ENCODE data around the gene LIMS2. TPM values are rescaled to one million over a fixed set of nuclear protein-coding genes. Genes with fewer than 3 reads are reported as not detected.

Gene LIMS2
- total RNA-seq, 1 experiment from 2014 or later: not detected

DNA sequence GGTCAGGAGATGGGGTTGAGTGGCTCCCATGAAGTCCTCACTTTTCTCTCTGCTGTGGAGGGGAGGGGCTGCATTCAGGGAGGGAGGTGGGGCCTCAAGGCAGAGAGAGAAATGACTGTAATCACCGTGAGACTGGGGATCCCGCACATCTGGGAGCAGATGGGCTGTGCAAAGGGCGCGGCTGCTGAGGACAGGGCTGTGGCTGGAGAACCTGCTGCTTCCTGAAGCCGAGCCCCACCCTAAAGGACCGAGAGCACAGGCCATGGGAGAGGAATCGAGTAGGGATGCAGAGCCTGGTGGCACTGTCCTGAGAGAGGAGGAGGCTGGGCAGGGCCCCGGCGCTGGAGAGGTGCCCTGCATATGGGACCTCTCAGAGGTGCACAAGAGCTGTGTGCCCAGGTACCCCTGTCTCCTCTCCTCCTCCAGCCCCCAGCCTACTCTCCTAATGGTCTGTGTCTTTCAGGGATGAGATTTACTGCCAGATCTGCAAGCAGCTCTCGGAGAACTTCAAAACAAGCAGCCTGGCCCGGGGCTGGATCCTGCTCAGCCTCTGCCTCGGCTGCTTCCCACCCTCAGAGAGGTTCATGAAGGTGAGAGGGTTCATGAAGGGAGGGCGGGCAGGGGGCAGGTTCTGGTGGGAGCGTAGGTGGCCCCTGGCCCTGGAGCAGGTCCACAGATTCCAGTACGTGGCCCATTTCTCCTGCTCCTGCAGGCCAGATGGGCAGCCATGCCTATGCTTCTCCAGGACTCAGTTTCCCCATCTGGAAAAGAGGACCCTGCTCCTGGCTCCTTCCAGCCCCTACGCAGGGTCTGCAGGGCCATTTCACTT, 55.2 kb downstream of the LIMS2 start:
- in situ Hi-C loops (cut with HindIII; ENCODE audit: low pct_unique_long_range_greater_than_20kb, low sequenced_read_pairs): no loop called here
- DNase-seq (ENCODE audit: low read depth): no peak

DNA sequence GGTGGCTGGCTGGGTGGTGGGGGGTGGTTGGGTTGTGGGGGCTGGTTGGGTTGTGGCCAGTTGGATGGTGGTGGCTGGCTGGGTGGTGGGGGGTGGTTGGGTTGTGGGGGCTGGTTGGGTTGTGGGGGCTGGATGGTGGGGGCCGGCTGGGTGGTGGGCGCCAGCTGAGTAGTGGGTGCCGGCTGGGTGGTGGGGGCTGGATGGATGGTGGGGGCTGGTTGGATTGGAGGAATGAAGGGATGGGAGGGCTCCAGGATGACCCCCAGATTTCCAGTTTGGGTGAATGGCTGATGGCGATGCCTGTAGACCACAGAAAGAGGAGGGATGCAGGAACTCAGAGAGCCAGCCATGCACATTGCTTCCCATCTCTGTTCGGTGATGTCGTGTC, 56.1 kb downstream of the LIMS2 start:
- in situ Hi-C loops (cut with HindIII; ENCODE audit: low pct_unique_long_range_greater_than_20kb, low sequenced_read_pairs): no loop called here
- DNase-seq (ENCODE audit: low read depth): no peak

DNA sequence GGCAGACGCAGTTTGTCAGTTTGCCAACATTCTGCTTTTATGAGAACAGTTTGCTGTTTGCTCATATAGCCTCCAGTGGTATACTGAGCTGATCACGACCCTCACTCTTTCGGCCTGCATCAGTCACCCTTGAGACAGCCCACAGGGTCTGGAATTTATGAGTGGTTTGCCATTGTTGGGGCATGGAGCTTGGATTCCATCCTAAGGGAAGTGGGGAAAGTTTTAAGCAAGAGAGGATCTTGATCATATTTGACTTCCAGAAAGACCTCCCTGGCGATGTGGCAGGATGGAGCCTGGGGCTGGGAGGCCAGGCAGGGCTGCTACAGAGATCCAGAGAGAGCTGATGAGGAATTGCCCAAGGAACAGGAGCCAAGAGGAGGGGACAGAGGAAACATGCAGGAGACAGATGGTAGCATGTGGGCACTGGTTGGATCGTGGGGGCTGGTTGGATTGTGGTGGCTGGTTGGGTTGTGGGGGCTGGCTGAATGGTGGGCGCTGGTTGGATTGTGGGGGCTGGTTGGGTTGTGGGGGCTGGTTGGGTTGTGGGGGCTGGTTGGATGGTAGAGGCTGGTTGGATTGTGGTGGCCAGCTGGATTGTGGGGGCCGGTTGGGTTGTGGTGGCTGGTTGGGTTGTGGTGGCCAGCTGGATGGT, 56.7 kb downstream of the LIMS2 start:
- DNase-seq (ENCODE audit: low read depth): no peak
- in situ Hi-C loops (cut with HindIII; ENCODE audit: low pct_unique_long_range_greater_than_20kb, low sequenced_read_pairs): no loop called here

GRCh38 chr2:127615511-127616166, 59.7 kb downstream of the LIMS2 start:
- in situ Hi-C loops (cut with HindIII; ENCODE audit: low pct_unique_long_range_greater_than_20kb, low sequenced_read_pairs): no loop called here
- DNase-seq (ENCODE audit: low read depth): no peak

- in situ Hi-C loops (cut with HindIII; ENCODE audit: low pct_unique_long_range_greater_than_20kb, low sequenced_read_pairs): no loop called here
- no peak for DNase-seq (ENCODE audit: low read depth)
Measured at GRCh38 chr2:127614731-127615130, 60.6 kb downstream of the LIMS2 start.

GRCh38 chr2:127614246-127614645, 61.1 kb downstream of the LIMS2 start:
- in situ Hi-C loops (cut with HindIII; ENCODE audit: low pct_unique_long_range_greater_than_20kb, low sequenced_read_pairs): no loop called here
- no peak for DNase-seq (ENCODE audit: low read depth)

GRCh38 chr2:127612111-127612822, 63.1 kb downstream of the LIMS2 start:
- in situ Hi-C loops (cut with HindIII; ENCODE audit: low pct_unique_long_range_greater_than_20kb, low sequenced_read_pairs): no loop called here
- no peak for DNase-seq (ENCODE audit: low read depth)

DNA sequence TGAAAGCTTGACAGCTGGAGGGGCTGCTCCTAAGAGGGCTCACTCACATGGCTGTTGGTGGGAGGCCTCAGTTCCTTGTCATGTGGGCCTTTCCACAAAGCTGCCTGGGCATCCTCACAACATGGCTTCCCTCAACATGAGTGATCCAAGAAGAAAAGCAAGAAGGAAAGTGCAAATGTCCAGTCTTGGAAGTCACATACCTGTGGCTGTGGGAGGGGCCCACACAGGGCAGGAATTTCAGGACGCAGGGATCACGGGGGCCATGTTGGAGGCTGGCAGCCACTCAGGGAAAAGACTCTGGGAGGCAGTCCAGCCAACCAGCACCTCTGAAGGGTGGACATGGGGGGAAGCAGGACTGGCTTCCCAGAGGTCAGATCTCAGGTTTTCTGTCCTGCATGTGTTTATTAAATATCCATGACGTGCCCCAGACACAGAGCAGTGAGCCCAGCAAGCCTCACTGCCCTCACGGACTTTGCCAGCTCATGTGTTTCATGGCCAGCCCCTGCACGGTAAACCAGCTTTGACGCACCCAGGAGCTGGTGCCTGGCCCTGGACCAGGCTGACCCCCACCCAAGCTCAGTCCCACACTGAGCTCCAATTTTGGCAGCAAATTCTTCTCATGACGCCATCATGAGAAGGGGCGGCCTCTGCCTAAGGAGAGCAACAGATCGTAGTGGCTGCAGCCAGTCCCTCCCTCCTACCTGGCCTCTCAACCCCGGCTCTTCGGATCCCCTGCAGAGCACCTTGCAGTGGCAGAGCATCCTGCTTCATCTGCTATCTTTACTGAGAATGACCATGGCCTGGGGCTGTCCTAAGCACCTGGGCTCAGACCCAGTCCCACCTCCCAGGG, 64.0 kb downstream of the LIMS2 start:
- in situ Hi-C loops (cut with HindIII; ENCODE audit: low pct_unique_long_range_greater_than_20kb, low sequenced_read_pairs): no loop called here
- DNase-seq (ENCODE audit: low read depth): no peak

DNA sequence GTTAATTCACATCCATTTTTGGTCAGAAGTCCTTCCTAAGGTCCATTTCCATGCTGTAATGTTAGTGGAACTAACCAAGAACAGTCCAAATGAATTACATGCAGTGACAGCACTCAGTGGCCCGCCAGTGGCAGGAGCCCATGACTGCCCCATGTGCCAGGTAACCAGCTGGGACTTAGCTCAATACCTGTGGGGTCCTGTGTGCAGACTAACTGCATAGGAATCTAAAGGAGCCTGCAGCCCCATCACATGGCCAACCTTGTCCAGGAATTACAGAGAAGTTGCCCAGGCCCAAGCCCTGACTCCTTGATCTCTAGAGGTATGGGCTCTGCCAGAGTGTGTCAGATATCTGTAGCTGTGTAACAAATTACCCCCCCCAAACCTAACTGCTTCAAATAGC, 64.8 kb downstream of the LIMS2 start:
- no peak for DNase-seq (ENCODE audit: low read depth)

DNA sequence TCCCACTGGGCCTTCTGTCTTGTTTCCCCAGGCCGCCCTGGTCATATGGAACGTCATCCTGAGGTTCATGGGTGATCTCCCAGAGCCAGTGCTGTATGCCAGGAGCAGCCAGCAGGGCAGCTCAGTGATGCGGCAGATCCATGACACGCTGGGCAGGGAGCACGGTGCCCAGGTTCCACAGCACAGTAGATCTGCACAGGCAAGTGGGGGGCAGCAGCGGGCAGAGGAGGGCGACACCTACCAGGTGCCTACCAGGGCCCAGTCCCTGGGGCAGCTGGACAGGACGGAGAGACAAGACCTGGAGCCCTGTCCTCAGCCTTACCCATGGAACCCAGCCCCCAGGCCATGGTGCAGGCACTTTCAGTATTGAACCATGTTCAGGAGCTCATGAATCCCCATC, 65.5 kb downstream of the LIMS2 start:
- no peak for DNase-seq (ENCODE audit: low read depth)
- in situ Hi-C loops (cut with HindIII; ENCODE audit: low pct_unique_long_range_greater_than_20kb, low sequenced_read_pairs): no loop called here

More for the DNA sequence above, 64.8 kb downstream of the LIMS2 start:
- in situ Hi-C loops (cut with HindIII; ENCODE audit: low pct_unique_long_range_greater_than_20kb, low sequenced_read_pairs): no loop called here

DNA sequence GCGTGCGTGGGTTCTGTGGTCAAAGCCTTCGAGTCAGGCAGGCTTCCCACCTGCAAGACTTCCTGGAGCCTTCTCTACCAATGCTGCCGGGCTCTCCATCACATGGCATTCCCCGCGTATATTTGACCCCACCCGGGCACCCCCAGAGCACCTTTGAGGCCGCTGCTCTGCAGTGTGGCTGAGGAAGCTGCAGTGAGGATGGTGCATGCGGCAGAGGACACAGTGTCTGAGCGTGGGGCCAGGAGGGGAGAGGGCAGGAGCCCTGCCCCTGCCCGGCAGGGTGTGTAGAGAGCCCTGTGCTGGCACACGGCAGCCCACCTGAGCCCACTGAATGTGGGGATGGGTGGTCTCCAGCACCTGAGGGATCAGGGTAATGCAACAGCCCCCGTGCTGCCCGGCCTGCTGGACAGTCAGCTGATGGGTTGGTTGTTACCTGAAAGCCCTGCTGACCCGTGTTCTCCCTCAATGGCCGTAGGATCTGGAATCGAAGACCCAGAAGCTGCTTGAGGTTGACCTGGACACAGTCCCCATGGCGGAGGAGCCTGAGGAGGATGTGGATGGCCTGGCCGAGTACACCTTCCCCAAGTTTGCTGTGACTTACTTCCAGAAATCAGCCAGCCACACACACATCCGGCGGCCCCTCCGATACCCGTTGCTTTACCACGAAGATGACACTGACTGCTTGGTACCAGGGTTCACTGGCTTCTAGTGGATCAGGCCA, 66.1 kb downstream of the LIMS2 start:
- in situ Hi-C loops (cut with HindIII; ENCODE audit: low pct_unique_long_range_greater_than_20kb, low sequenced_read_pairs): no loop called here
- no peak for DNase-seq (ENCODE audit: low read depth)

DNA sequence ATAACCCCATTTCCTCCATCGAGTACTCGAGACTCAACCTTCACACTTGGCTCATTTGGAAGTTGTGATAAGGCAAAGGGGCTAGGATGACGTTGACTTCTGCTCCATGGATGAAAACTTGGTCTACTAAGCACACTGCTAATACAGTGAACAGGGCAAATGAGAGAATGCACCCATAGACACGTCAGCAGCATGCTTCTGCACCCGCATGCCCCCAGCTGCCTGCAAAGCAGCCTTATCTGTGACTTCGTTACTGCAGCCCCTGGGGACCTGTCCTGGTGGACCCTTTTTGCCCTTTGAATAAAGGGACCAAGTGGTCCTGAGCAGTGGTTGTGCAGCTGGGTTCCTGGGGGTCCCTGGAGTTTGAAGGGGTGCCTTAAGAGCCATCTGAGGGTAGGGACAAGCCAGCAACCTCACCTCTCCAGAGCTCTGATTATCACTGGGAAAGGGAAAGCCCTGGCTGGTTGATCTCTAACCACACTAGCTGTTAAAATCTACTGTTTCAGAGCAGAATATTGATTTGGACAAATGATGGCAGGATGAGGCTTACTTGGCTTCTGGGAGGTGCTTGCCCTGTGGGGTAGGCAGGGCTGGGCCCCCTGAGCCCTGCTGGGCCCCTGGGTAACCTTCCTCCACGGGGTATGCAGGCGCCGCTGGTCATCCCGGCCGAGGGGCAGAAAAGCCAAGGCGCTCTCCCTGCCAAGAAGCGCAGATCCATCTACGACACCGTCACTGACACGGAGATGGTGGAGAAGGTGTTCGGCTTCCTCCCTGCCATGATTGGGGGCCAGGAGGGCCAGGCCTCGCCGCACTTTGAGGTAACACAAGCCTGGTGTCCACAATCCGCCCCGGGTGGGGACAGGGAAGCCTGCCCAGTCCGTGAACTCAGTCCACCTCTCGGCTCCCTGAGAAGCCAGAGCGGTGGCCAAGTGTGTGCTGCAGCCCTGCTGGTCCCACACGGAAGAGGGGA, 67.0 kb downstream of the LIMS2 start:
- in situ Hi-C loops (cut with HindIII; ENCODE audit: low pct_unique_long_range_greater_than_20kb, low sequenced_read_pairs): no loop called here
- DNase-seq (ENCODE audit: low read depth): no peak

DNA sequence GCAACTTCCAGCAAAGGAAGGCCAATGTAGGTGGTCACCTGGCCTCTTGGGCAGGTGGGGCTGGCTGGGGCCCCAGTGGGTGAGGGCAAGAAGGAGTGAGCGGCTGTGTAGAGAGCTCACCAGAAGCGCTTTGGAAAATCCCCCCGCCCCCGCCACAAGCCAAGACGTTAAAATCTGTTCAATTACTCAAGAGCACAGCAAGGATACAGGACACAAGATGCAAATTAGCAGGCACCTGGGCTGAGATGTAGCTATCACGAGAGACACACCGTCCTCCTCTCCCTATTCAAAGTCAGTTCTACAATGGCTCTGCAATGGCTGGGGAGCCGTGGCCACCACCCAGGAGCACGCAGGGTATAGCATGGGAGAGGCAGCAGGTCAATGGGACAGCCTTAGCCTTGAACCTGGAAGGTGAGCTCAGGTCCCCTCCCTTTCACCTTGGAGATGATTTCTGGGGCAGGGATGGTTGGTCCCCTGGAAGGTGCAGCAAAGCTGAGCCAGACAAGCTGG, 67.9 kb downstream of the LIMS2 start:
- DNase-seq (ENCODE audit: low read depth): no peak
- in situ Hi-C loops (cut with HindIII; ENCODE audit: low pct_unique_long_range_greater_than_20kb, low sequenced_read_pairs): no loop called here

- in situ Hi-C loops (cut with HindIII; ENCODE audit: low pct_unique_long_range_greater_than_20kb, low sequenced_read_pairs): no loop called here
- DNase-seq (ENCODE audit: low read depth): no peak
Measured at GRCh38 chr2:127606625-127607398, 68.5 kb downstream of the LIMS2 start.

DNA sequence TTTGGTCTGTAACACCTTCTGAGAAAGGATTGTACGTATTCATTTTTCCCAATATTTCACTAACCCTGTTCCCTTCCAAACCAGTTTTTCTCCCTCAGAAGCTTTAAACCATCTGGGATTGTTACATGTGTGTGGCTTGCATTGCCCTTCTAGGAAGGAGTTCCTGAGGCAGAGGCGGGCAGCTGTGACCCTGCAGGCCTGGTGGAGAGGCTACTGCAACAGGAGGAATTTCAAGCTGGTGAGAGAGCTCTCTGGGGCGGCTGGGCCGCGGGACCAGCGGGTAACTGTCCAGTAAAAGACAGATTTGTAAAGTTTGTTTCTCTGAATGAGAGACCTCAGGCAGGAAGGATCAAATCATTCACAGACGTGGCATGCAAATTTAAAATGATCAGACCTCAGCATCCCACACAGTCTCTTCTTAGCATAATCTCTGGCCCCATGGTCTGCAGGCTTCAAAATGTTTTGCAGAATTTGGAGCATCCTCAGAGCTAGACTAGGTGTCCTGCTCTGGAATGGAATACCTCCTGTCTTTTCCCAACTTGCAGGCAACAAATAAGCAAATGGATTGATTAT, 69.6 kb downstream of the LIMS2 start:
- in situ Hi-C loops (cut with HindIII; ENCODE audit: low pct_unique_long_range_greater_than_20kb, low sequenced_read_pairs): no loop called here
- DNase-seq (ENCODE audit: low read depth): no peak

Measured in Caki2 (cell line).